Smooth muscle cell (in vitro differentiated cells): Measurements from ENCODE around the gene LY6G6D. TPM values are rescaled to one million over a fixed set of nuclear protein-coding genes. Genes with fewer than 3 reads are reported as not detected.

ENCODE experiments used
- DNase-seq: peaks from one replicate; lab custom pipeline; 2025; ENCODE audit not compliant: unreplicated experiment; lab: John Stamatoyannopoulos, UW
- H2AFZ ChIP-seq: fragments of 200-600 bp; sonication (generic); 2 replicates; pipeline ENCODE4 v1.6.0; 2016; ENCODE audit warnings: antibody characterized with exemption, low read depth, mild to moderate bottlenecking
- H3F3A ChIP-seq: fragments of 200-600 bp; sonication (generic); 2 replicates; pipeline ENCODE4 v1.6.0; 2017; ENCODE audit warnings: antibody characterized with exemption, low read depth
- H3K27ac ChIP-seq: fragments of 200-600 bp; sonication (generic); 2 replicates; pipeline ENCODE4 v1.5.1; 2016; ENCODE audit warnings: low read depth, mild to moderate bottlenecking
- H3K27me3 ChIP-seq: fragments of 200-600 bp; sonication (generic); 2 replicates; pipeline ENCODE4 v1.6.1; 2016; ENCODE audit warnings: low read depth, mild to moderate bottlenecking
- H3K36me3 ChIP-seq: fragments of 200-600 bp; sonication (generic); 2 replicates; pipeline ENCODE4 v1.5.1; 2016; ENCODE audit warnings: low read depth
- H3K4me1 ChIP-seq: fragments of 200-600 bp; sonication (generic); 2 replicates; pipeline ENCODE4 v1.5.1; 2016; ENCODE audit warnings: low read depth
- H3K4me2 ChIP-seq: fragments of 200-600 bp; sonication (generic); 2 replicates; pipeline ENCODE4 v1.6.0; 2016; ENCODE audit warnings: mild to moderate bottlenecking
- H3K4me3 ChIP-seq: fragments of 200-600 bp; sonication (generic); 2 replicates; pipeline ENCODE4 v1.5.1; 2016; ENCODE audit warnings: mild to moderate bottlenecking
- H3K79me2 ChIP-seq: fragments of 200-600 bp; sonication (generic); 2 replicates; pipeline ENCODE4 v1.6.0; 2016; ENCODE audit warnings: low read depth, mild to moderate bottlenecking
- H3K9ac ChIP-seq: fragments of 200-600 bp; sonication (generic); 2 replicates; pipeline ENCODE4 v1.6.0; 2016; ENCODE audit warnings: low read depth
- H3K9me3 ChIP-seq: fragments of 200-600 bp; sonication (generic); replicated peaks from 2 replicates; pipeline ENCODE4 v1.5.1; 2016; ENCODE audit warnings: low read depth
- H4K20me1 ChIP-seq: fragments of 200-600 bp; sonication (generic); 2 replicates; pipeline ENCODE4 v1.6.0; 2016; ENCODE audit warnings: low read depth
- CTCF ChIP-seq: fragments of 200-600 bp; sonication (generic); IDR thresholded peaks from 2 replicates; pipeline ENCODE4 v1.5.1; 2017; ENCODE audit warnings: borderline replicate concordance, mild to moderate bottlenecking, antibody characterized with exemption; ENCODE audit not compliant: insufficient read depth, poor library complexity, severe bottlenecking
- WGBS: methylation state at CpG from one replicate; pipeline ENCODE4 v1.1.7; 2016; ENCODE audit warnings: low lambda C conversion rate; 5-methylcytosine and 5-hydroxymethylcytosine counted together
- polyA plus RNA-seq: library from polyadenylated mRNA; unstranded; fragments of >200 nt; fragmentation: Nextera tagmentation; extraction: Ambion mirVana; gene quantifications from 2 replicates; pipeline ENCODE4 v1.2.1, GENCODE V29; 2016
- total RNA-seq: library from RNA; depleted of rRNA; stranded (reverse); fragments of >200 nt; gene quantifications from 2 replicates; pipeline ENCODE4 v1.2.3, GENCODE V29; 2014

Gene LY6G6D
- total and polyA plus RNA-seq, 2 experiments from 2014 or later = not detected

- Histone ChIP-seq H3K27me3 (no peaks in the 10 kb centered on the region), H2AFZ (no peak overlapping the region), H3F3A (no peaks in the 10 kb centered on the region), H3K9me3 (no peaks in the 10 kb centered on the region), H4K20me1 (no peaks in the 10 kb centered on the region), H3K4me2 (no peak overlapping the region), H3K4me1 (no peaks in the 10 kb centered on the region), H3K79me2 (no peaks in the 10 kb centered on the region), H3K4me3 (no peak overlapping the region), H3K9ac (no peak overlapping the region), H3K27ac (no peak overlapping the region), H3K36me3 (no peaks in the 10 kb centered on the region)
- no peak for TF ChIP-seq CTCF
- DNase-seq = no peak
- 94% methylated on average over 6 of the region's 6 CpGs for WGBS
These were observed 24.1 kb upstream of the LY6G6D start for GRCh38 chr6:31691078-31691463.

- no peaks in the 10 kb centered on the region for H4K20me1 ChIP-seq
- H3K4me1 ChIP-seq = no peaks in the 10 kb centered on the region
- no peaks in the 10 kb centered on the region for H3F3A ChIP-seq
- H3K4me2 ChIP-seq = no peak overlapping the region
- H3K9me3 ChIP-seq = no peaks in the 10 kb centered on the region
- H3K27ac ChIP-seq = no peak overlapping the region
- no peaks in the 10 kb centered on the region for H3K79me2 ChIP-seq
- 96% methylated on average over 12 of the region's 12 CpGs for WGBS
- no peak overlapping the region for H3K9ac ChIP-seq
- no peak for TF ChIP-seq CTCF
- H3K36me3 ChIP-seq = no peaks in the 10 kb centered on the region
- no peak for DNase-seq
- H3K4me3 ChIP-seq = no peak overlapping the region
- H3K27me3 ChIP-seq = no peaks in the 10 kb centered on the region
- no peak overlapping the region for H2AFZ ChIP-seq
These were observed 23.5 kb upstream of the LY6G6D start for GRCh38 chr6:31691564-31692108.

- WGBS = 92% methylated on average over 4 of the region's 4 CpGs
- H3K9ac ChIP-seq = no peak overlapping the region
- no peaks in the 10 kb centered on the region for H3K36me3 ChIP-seq
- no peaks in the 10 kb centered on the region for H4K20me1 ChIP-seq
- H3K4me3 ChIP-seq = no peak overlapping the region
- DNase-seq = no peak
- no peaks in the 10 kb centered on the region for H3F3A ChIP-seq
- H3K9me3 ChIP-seq = no peaks in the 10 kb centered on the region
- no peak overlapping the region for H2AFZ ChIP-seq
- no peak for TF ChIP-seq CTCF
- H3K27me3 ChIP-seq = no peaks in the 10 kb centered on the region
- H3K27ac ChIP-seq = no peak overlapping the region
- no peaks in the 10 kb centered on the region for H3K4me1 ChIP-seq
- no peak overlapping the region for H3K4me2 ChIP-seq
- no peaks in the 10 kb centered on the region for H3K79me2 ChIP-seq
These were observed 22.8 kb upstream of the LY6G6D start for GRCh38 chr6:31692353-31692752.

- Histone ChIP-seq H3F3A (no peaks in the 10 kb centered on the region), H3K79me2 (no peaks in the 10 kb centered on the region), H3K27ac (no peak overlapping the region), H3K4me1 (no peaks in the 10 kb centered on the region), H2AFZ (no peak overlapping the region), H3K9ac (no peak overlapping the region), H3K36me3 (no peaks in the 10 kb centered on the region), H3K4me3 (no peak overlapping the region), H4K20me1 (no peaks in the 10 kb centered on the region), H3K27me3 (no peaks in the 10 kb centered on the region), H3K4me2 (no peak overlapping the region), H3K9me3 (no peaks in the 10 kb centered on the region)
- no peak for DNase-seq
- TF ChIP-seq CTCF = no peak
- WGBS = 98% methylated on average over 9 of the region's 9 CpGs
These were observed 22.3 kb upstream of the LY6G6D start for GRCh38 chr6:31692886-31693285.
